Measurements from ENCODE around the gene DTX1.

DTX1 gene

GRCh38 chr12:113071135-113072112 lies 14.9 kb downstream of the DTX1 start:
- DNase-seq: no peak

DNA sequence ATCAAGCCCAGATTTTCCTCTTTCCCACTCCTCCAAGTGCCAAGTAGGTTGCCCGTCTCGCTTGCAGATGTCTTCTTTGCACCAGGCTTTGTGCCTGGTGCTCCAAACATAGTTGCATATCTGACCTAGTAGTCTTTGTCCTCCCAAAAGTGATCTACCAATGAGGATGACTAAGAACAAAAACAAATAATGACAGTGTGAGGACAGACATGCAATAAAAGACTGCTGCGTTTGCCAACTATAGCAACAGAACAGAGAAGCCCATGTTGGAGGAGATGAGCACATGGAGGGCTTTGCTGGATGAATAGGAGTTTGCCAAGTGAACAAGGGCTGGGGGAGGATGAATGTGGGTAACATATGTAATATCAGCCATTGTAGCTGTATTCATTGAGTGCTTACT lies 15.6 kb downstream of the DTX1 start:
- DNase-seq: no peak

GRCh38 chr12:113073586-113073985 lies 17.1 kb downstream of the DTX1 start:
- no peak for DNase-seq

GRCh38 chr12:113075137-113075683 lies 18.7 kb downstream of the DTX1 start:
- no peak for DNase-seq

DNA sequence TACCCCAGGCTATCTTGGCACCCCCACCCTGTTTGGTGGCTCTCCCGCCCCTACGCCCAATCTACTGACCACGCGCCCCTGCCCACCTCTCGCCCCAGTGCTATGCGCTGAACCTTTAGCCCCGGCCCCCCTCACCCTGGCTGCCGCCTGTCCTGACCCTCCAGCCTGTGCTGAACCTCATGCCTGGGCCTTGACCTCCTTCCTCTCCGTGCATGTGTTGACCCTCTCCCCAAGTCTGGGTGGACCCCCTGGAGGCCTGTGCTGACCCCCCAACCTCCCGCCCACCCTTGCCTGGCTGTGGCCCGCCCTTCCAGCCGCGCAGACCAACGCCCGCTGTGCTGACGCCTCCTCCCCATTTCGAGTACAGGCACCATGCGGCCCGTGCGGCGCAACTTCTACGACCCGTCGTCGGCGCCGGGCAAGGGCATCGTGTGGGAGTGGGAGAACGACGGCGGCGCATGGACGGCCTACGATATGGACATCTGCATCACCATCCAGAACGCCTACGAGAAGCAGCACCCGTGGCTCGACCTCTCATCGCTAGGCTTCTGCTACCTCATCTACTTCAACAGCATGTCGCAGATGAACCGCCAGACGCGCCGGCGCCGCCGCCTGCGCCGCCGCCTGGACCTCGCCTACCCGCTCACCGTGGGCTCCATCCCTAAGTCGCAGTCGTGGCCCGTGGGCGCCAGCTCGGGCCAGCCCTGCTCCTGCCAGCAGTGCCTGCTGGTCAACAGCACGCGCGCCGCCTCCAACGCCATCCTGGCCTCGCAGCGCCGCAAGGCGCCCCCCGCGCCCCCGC lies 20.7 kb downstream of the DTX1 start:
- no peak for DNase-seq

DNA sequence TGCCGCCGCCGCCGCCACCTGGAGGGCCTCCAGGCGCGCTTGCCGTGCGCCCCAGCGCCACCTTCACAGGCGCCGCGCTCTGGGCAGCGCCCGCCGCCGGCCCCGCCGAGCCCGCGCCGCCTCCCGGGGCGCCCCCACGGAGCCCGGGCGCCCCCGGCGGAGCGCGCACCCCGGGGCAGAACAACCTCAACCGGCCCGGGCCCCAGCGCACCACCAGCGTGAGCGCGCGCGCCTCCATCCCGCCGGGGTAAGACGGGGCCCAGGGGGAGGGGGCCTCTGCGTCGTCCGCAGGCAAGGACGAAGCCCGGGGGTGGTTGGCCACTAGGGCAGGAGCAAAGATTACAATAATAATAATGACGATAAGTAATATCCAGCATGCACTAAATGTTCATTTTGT lies 21.3 kb downstream of the DTX1 start:
- DNase-seq: no peak

GRCh38 chr12:113081873-113082272 lies 25.3 kb downstream of the DTX1 start:
- DNase-seq: no peak

GRCh38 chr12:113082486-113083148 lies 26.1 kb downstream of the DTX1 start:
- no peak for DNase-seq

GRCh38 chr12:113083863-113084435 lies 27.4 kb downstream of the DTX1 start:
- DNase-seq: no peak

DNA sequence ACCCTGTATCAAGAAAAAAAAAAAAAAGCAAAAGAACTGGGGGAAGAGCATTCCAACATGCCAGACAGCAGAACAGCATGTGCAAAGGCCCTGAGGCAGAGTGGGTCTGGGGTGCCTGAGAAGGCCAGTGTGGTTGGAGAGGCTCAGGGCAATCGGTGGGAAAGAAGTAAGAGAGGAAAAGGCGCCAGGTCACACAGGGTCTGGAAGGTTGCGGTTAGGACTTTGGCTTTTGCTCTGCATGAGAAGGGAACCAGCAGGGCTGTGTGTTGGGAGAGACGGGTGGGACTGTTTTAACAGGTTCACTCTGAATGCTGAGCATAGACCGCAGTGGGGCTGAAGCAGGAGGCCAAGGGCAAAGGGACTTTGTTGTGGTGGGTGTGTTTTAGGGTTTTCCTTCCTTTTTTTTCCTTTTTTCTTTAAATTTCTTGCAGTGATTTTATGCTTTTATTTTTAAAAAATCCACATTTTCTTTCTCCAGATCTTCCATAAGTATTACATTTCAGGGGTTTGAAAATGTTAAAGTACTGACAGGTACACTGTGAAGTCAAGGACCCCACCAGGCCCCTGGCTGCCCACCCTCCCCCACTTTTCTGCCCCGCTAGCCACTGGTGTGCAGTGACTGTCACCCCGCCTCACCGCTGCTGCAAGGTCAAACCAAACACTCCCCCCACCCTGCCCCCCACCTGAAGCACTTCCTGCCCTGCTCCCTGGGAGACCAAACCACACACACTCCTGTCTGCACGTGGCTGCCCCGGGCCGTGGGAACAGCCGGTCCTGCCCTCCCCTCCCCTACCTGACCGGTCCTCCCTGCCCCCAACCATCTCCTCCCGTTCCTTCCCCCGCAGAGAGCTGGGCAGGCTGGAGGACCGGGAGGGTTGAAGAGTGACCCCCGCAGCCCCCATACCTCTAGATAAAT lies 30.0 kb downstream of the DTX1 start:
- DNase-seq: peak; percentile 68

DNA sequence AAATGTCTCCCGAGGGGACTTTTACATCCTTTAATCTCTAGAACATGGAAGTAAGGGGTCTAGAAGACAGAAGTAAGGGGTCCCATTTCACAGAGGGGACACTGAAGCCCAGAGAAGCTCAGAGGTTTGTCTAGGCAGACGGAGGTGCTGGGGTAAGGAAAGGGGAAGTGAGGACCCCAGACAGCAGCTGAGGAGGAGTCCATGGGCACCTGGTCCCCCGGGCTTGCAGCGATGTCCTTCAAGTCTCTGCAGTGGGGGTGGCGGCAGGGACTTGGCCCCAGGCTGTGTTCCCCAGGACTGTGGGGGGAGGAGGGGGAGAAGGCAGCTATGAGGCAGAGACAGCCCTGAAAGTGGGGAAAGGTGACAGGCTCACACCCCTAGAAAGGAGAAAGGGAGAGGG lies 30.7 kb downstream of the DTX1 start:
- DNase-seq: no peak

DNA sequence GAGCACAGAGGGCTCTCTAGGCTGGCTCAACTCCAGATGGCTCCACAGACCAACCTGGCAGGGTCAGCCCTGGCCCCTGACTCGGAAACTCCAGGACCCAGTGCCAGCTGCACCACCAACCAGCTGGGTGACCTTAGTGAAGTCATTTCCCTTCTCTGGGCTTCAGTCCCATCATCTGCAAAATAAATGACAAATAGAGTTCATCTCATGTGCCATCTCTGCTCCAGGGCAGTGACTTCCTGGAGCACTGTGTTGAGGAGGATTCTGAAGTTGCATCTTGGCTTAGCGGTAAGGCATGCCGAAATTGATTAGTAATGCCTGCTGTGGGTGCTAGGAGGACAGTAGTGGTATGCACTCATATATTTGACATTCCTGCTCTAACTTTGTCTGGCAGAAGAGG lies 31.5 kb downstream of the DTX1 start:
- DNase-seq: peak; percentile 19

GRCh38 chr12:113088971-113089756 lies 32.6 kb downstream of the DTX1 start:
- peak; percentile 66 for DNase-seq

DNA sequence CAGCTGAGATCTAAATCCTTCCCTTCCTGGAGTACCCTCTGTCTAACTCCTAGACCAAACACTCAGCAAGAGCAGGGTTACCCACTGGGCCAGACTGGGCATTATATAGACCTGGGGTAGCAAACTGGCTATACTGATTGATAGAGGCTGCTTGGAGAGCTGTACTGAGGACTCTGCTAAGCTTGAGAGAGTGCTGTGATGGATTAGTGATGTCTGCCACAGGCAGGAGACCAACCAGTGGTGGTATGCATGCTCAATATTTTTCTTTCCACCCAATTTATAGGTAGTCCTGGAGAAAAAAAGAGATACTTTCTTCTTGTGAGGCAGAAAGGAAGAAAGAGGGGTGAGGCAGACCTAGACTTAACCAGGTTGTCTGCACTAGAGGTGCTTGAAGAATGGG lies 33.3 kb downstream of the DTX1 start:
- DNase-seq: no peak

DNA sequence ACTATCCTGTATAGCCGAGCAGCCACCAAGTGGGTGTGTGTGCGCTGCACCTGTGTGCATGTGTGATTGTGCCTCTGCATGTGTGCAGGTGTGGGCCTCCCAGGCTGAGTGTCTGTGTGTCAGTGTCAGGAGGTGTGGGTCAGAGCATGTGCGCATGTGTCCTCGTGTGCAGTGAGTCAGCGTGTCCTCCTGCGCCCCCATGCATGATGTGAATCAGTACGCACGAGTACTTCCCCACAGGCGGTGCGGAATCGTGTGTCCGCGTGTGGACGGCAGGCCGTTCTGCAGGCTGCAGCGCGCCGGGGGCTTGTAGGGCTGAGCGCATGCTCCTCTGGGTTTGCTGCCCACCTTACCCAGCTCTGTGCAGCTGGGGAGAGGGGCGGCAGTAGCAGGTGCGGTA lies 34.2 kb downstream of the DTX1 start:
- no peak for DNase-seq

DNA sequence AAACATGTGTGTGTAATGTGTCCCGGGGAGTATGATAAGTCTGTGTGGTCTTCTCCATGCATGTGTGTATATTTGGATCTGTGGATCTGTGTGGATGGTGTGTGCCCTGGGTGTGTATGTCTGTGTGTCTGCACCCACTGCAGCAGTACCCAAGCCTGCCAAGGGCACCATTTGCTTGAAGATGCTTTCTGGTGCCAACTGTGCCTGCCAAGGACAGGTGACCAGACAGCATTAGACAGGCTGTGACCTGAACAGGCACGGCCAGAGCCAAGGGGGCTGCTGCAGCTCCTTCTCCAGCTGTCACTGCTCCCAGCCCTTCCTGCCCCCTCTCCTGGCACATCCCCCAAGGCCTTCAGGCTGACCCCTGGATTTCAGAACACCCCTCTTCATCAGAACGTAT lies 35.0 kb downstream of the DTX1 start:
- no peak for DNase-seq

- DNase-seq: peak; percentile 30
Measured at GRCh38 chr12:113092607-113093408, 36.3 kb downstream of the DTX1 start.

DNA sequence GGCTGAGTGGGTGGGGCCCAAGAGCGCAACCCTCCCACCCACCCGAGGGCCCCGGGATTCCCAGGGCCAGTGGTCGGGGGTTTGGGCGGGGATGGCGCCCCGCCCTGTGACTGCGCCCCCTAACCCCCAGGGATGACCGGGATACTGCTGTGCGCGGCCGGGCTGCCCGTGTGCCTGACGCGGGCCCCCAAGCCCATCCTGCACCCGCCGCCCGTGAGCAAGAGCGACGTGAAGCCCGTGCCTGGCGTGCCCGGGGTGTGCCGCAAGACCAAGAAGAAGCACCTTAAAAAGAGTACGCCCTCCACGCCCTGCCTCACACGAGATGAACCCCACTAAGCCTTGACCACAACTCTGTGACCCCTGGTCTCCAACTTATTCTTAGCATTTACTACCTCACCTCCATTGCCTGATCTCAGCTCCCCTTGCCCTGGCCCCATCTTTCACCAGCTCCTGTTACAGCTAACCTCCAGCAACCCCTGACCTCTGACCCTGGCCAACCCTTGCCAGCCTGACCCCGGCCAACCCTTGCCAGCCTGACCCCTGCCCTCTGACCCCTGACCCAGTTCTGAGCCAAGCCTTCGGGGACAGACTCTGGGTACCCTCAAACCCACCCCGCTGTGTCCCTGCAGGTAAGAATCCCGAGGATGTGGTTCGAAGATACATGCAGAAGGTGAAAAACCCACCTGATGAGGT lies 37.0 kb downstream of the DTX1 start:
- DNase-seq: no peak

GRCh38 chr12:113094738-113095137 lies 38.2 kb downstream of the DTX1 start:
- DNase-seq: no peak

Measured in CD4-positive, alpha-beta T cell treated with Interleukin-17A for 4 hours (primary cell).